COLO829 (cell line): Measurements from ENCODE around the gene AHR.
"Not testable (repeated sequence)": the region's sequence is repeated elsewhere in the genome, so short reads cannot be mapped to it uniquely, and the experiment has no call there.

Experiments
- DNase-seq: peaks from one replicate; pipeline ENCODE4 v3.0.0; 2012; ENCODE audit warnings: low spot score

AHR gene

DNA sequence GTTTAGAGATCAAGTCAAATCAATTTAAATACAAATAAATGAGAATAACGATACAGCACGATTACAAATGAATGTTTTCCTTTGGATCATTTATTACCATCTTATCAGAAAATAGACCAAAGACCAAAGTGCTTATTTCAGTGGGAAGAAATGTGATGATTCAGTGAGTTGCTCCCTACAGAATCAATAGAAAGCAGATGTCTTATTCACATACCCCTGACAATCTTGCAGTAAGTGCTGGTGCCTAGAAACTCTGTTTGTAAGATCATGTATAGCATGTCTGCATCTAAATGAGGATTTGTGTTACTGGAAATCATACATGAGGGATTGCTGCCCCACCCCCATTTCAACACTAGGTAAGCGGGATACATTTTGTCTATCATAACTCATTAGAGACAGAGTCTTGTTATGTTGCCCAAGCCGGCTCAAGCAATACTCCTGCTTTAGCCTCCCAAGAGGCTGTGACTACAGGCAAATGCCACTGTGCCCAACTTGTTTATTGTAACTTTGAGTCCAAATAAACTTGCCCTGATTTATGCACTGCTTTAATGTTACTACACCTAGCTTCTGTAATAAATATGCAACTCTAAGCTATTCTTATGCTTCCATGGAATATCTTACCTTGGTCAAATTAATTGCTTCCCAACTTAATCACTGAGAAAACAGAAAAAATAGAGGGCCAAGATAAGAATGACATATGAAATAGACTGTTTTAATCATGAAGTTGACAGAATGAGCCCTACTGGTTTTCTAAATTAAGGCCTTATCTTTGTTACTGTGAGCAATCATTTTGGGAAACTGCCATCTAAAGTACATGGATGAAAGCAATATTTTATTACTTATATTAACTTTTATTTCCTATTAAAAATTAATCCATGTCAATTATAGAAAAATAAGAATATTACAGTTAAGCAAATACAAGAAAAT, 82.5 kb downstream of the AHR start:
- DNase-seq = no peak

DNA sequence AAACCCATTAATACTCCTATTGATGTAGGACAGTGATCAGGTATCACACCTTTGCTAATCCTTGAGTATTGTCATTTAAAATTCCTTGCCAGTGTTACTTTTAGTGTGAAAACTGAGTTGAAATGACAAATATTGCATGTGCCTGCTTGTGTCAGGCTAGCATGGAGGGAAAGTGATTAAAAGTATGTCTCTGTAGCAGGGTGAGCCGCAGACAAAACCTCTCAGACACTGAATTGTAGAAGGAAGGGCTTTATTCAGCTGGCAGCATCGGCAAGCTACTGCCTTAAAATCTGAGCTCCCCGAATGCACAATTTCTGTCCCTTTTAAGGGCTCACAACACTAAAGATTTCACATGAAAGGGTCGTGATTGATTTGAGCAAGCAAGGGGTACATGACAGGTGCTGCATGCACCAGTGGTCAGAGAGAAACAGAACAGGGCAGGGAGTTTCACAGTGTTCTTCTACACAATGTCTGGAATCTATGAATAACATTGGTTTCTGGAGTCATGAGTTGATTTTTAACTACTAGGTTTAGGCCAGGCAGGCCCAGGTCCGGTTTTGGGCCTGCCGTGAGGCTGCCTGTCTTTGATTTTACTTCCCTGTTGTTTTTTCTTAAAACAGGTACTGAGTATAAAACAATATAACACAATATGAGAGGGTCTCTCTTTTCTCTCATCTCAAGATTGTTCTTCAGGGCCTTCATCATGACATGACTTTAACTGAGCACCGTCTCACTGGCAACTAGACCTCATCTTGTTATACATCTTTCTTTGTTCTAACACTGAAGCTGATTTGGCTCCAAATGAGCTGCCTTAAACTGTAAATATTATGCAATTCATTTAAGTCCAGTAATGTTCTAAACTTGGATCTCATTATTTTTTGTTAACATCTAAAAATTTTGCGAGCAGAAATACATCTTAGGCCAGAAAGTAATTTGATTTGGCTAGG, 84.2 kb downstream of the AHR start:
- not testable (repeated sequence) for DNase-seq

DNA sequence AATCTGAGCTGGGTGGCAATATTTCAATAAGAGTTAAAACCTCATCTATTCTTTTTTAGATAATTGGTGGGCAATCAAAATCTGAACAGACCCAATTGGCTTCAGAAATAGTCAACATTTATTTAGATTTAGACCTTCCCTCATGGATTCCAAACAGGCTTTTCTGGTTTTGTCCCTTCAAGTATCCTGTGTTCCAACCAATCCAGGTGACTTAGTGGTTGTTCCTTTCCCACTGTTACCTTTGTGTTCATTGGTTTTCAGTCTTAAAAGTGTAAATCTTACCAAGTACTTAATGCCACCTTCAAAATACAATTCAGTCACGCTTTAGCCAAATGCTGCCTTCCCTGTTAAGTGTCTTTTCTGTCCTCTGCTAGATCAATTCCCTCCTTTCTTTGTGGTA, 85.9 kb downstream of the AHR start:
- DNase-seq = no peak

DNA sequence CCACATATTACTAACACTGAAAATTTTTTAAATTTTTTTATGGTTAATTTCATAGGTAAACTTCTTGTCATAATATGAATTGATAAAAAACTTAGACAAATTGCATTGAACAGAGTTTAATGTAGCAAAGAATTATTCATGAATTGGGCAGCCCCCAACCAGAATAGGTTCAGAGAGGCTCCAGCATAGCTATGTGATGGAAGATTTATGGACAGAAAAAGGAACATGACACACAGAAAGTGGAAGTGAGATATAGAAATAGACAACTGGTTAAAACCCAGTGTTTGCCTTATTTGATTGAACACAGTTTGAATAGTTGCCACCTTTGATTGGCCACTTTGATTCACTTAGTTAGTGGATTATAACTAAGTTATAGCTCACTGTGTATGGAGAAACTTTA, 87.2 kb downstream of the AHR start:
- no peak for DNase-seq

DNA sequence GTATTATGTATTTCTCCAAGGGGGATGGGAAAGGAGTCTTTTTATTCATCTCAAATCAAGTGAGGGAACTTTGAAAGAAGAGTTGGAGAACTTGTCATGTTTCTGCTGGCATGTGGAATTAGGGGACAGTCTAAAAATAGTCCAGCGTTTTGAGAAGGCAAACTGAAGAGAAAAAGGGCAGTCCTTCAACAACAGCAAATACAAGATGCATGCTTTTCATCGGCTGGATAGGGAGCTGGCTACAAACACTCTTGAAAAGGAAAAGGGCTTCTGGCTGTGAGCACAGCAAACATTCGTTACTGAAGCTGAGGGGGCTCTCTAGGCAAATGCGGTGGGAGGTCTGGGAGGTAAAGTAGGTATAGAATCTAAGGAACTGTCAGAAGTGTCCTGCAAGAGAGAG, 91.9 kb downstream of the AHR start:
- DNase-seq = no peak

DNA sequence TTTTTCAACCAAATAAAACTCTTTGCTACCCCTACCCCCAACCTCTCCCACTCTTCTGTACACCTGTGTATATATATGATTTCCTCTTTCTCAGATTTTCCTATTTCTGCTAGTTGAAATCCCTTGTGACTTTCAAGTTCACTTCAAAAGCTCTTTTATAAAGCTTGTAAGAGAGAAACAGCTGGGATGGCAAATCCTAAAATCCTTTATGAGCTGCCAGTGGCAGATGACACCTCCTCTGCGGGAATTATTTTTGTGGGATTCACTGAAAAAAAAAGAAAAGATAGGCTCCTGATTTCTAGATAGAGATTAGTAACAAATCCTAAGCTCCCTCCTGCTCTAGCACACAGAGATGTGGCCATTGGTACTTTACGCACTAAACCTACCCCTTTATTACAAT, 92.9 kb downstream of the AHR start:
- DNase-seq = no peak

DNA sequence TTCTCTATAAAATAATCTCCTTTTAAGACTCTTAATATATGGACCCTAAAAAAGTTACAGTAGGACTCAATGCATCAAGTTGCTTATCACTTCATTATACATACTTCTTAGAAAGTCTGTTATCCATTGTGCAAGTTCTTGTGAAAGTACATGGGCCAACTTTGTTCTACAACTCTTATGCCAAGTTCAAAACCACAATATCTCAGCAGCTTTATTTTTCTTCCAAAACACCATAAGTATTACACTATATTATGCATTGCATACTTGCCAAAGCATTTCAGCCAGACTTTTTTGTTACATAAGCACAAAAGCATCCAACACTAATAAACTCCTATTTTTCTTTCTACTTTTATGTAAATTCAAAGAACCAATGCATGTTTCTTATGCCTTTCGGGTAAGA, 94.4 kb downstream of the AHR start:
- no peak for DNase-seq

DNA sequence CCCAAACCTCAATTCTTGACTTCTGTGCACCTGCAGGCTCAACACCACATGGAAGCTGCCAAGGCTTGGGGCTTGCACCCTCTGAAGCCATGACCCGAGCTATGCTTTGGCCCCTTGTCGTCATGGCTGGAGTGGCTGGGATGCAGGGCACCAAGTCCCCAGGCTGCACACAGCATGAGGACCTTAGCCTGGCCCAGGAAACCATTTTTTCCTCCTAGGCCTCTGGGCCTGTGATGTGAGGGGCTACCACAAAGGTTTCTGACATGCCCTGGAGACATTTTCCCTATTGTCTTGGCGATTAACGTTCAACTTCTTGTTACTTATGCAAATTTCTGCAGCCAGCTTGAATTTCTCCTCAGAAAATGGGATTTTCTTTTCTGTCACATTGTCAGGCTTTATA, 96.1 kb downstream of the AHR start:
- DNase-seq = not testable (repeated sequence)
